ENCODE measurements around the gene PERCC1.

GRCh38 chr16:1438229-1439057 is 7.6 kb downstream of the PERCC1 start:
- TF ChIP-seq CTCF (IDR thresholded peaks at IDR 0.05) = no peak
- no peak for TF ChIP-seq EZH2 (IDR thresholded peaks at IDR 0.05)
- TF ChIP-seq EZH2phosphoT487 (IDR thresholded peaks at IDR 0.05) = no peak
